Effector memory CD4-positive, alpha-beta T cell (primary cell): Measurements from ENCODE around the gene KCNQ1OT1.

Experiments
- DNase-seq, 3 donors: peaks; one replicate each; pipeline ENCODE4 v3.0.0-alpha.2; 2020
- H3K27ac ChIP-seq: 2 replicates; pipeline ENCODE4 v1.7.0; 2013; ENCODE audit warnings: mild to moderate bottlenecking, low read length, moderate library complexity; ENCODE audit not compliant: insufficient read depth, poor library complexity, severe bottlenecking
- H3K27me3 ChIP-seq: replicated peaks from 2 replicates; pipeline ENCODE4 v1.7.0; 2013; ENCODE audit warnings: mild to moderate bottlenecking, low read length; ENCODE audit not compliant: insufficient read depth, control insufficient read depth, poor library complexity, severe bottlenecking
- H3K36me3 ChIP-seq: 2 replicates; pipeline ENCODE4 v1.7.0; 2013; ENCODE audit warnings: mild to moderate bottlenecking, low read length, moderate library complexity; ENCODE audit not compliant: control insufficient read depth, insufficient read depth
- H3K4me1 ChIP-seq: 2 replicates; pipeline ENCODE4 v1.7.0; 2013; ENCODE audit warnings: low read length, mild to moderate bottlenecking; ENCODE audit not compliant: control insufficient read depth, insufficient read depth, poor library complexity, severe bottlenecking
- H3K4me3 ChIP-seq: 2 replicates; pipeline ENCODE4 v1.7.0; 2013; ENCODE audit warnings: low read length, low read depth, mild to moderate bottlenecking; ENCODE audit not compliant: insufficient read depth, poor library complexity, severe bottlenecking
- H3K9me3 ChIP-seq: 2 replicates; pipeline ENCODE4 v1.7.0; 2013; ENCODE audit warnings: mild to moderate bottlenecking, low read length, moderate library complexity; ENCODE audit not compliant: control insufficient read depth

The KCNQ1OT1 gene

DNA sequence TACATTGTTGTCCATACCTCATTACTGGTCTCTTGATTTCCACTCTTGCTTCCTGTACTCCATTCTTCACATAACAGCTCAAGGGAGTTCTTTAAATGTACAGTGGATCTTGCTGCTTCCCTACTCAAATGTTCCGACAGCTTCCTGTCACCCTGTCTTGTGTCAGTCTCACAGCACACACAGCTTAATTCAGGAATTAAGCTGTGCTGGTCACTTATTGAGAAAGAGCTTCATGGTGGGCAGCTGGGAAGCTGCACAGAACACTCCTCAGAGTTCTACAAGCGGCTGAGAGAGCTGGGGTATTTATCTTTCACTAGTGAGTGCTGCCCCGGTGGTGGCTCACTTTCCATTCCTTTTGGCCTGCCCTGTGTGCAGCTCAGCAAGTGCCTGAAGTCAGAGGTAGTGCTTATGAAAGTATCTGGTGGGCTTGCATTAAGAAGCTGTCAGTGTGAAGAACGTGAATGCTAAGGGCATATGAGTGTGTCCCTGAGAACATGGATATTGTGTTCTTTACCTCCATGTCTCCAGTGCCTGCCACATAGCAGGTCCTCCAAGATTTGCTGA lies 48.7 kb downstream of the KCNQ1OT1 start:
- H3K36me3 ChIP-seq = no peaks in the 10 kb centered on the region
- DNase-seq = no peak
- H3K9me3 ChIP-seq = no peaks in the 10 kb centered on the region
- H3K27ac ChIP-seq = no peak overlapping the region
- H3K4me3 ChIP-seq = no peak overlapping the region
- no peaks in the 10 kb centered on the region for H3K27me3 ChIP-seq
- no peaks in the 10 kb centered on the region for H3K4me1 ChIP-seq

DNA sequence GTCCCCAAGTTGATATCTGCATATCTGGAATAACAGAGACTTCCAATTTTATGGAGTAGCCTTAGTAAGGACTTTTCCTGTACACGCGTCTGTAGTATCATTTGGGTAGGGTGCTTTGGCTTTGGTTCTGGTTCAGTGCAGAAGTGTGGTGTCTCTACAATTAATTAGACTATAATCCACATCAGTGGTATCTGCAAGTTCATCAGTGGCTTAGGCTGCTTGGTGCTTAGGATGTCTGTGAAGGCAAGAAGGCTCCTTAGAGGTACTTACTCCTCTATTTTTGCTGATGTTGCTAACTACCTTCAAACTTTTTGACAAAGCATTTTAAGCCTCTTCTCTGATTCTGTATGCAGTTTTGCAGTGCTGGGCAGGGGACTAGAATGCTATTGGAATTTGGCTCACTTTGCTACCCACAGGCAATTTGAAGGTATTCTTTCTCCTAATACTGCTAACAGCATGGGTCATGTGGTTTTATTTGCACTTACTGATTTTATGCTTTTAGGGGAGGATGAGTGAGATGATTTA lies 49.4 kb downstream of the KCNQ1OT1 start:
- no peaks in the 10 kb centered on the region for H3K9me3 ChIP-seq
- H3K27me3 ChIP-seq = no peaks in the 10 kb centered on the region
- no peak overlapping the region for H3K27ac ChIP-seq
- no peak overlapping the region for H3K4me3 ChIP-seq
- no peak for DNase-seq
- no peaks in the 10 kb centered on the region for H3K4me1 ChIP-seq
- H3K36me3 ChIP-seq = no peaks in the 10 kb centered on the region

DNA sequence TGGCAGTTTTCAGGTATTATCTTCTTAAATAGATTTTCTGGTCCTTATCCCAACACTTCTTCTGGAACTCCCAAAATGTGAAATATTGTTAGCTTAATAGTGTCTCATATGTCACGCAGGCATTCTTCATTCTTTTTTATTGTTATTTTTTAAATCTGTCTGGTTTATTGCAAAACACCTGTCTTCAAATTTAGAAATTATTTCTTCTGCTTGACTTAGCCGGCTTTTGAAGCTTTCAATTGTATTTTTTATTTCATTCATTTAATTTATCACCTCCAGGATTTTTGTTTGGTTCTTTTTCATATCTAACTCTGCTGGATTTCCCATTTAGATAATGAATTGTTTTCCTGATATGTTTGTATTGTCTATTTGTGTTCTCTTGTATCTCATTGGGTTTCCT lies 49.9 kb downstream of the KCNQ1OT1 start:
- Histone ChIP-seq H3K36me3 (no peaks in the 10 kb centered on the region), H3K9me3 (peaks cover under 1% of the 10 kb centered on the region), H3K27me3 (no peaks in the 10 kb centered on the region), H3K4me3 (no peak overlapping the region), H3K27ac (no peak overlapping the region), H3K4me1 (no peaks in the 10 kb centered on the region)
- DNase-seq = no peak

DNA sequence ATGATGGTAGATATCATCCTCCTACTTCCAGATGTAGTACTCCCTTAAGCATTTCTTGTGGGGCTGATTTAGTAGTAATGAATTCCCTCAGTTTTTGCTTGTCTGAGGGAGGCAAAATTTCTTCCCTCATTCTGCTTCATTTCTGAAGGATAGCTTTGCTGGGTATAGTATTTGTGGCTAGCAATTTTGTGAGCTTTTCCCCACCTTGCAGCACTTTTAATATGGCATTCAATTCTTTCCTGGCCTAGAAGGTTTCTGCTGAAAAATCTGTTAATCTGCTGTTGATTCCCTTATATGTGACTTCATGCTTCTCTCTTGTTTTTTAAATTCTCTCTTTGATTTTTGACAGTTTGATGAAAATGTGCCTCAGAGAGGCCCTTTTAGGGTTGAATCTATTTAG lies 50.4 kb downstream of the KCNQ1OT1 start:
- Histone ChIP-seq H3K27ac (no peak overlapping the region), H3K9me3 (peaks cover 4% of the 10 kb centered on the region), H3K4me1 (no peaks in the 10 kb centered on the region), H3K36me3 (no peaks in the 10 kb centered on the region), H3K4me3 (no peak overlapping the region), H3K27me3 (no peaks in the 10 kb centered on the region)
- DNase-seq = no peak

GRCh38 chr11:2647953-2648352 lies 51.8 kb downstream of the KCNQ1OT1 start:
- peaks cover 4% of the 10 kb centered on the region for H3K9me3 ChIP-seq
- H3K4me1 ChIP-seq = no peaks in the 10 kb centered on the region
- H3K27ac ChIP-seq = no peak overlapping the region
- no peaks in the 10 kb centered on the region for H3K36me3 ChIP-seq
- no peak for DNase-seq
- no peaks in the 10 kb centered on the region for H3K27me3 ChIP-seq
- H3K4me3 ChIP-seq = no peak overlapping the region

GRCh38 chr11:2647167-2647566 lies 52.6 kb downstream of the KCNQ1OT1 start:
- no peak for DNase-seq
- H3K36me3 ChIP-seq = no peaks in the 10 kb centered on the region
- H3K4me1 ChIP-seq = no peaks in the 10 kb centered on the region
- no peak overlapping the region for H3K27ac ChIP-seq
- H3K27me3 ChIP-seq = no peaks in the 10 kb centered on the region
- no peak overlapping the region for H3K4me3 ChIP-seq
- H3K9me3 ChIP-seq = peaks cover 4% of the 10 kb centered on the region

DNA sequence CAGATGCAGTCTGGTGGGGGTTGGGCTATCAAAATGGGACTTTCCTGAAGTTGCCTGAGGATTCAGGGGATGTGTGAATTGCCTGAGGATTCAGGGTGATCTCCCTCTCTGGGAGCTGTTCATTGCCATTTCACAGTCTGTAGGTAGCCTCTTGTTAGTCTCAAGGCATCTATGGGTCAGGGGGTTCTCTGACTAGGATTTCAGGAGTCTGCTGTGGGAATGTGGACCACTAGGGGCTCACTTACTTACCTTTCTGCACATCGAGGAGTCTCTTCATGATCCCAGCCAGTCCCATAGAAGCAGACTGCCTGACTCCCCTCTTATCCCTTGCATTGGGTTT lies 54.0 kb downstream of the KCNQ1OT1 start:
- H3K9me3 ChIP-seq = peaks cover 4% of the 10 kb centered on the region
- DNase-seq = no peak
- no peaks in the 10 kb centered on the region for H3K27me3 ChIP-seq
- H3K4me1 ChIP-seq = no peaks in the 10 kb centered on the region
- no peak overlapping the region for H3K4me3 ChIP-seq
- no peaks in the 10 kb centered on the region for H3K36me3 ChIP-seq
- no peak overlapping the region for H3K27ac ChIP-seq

DNA sequence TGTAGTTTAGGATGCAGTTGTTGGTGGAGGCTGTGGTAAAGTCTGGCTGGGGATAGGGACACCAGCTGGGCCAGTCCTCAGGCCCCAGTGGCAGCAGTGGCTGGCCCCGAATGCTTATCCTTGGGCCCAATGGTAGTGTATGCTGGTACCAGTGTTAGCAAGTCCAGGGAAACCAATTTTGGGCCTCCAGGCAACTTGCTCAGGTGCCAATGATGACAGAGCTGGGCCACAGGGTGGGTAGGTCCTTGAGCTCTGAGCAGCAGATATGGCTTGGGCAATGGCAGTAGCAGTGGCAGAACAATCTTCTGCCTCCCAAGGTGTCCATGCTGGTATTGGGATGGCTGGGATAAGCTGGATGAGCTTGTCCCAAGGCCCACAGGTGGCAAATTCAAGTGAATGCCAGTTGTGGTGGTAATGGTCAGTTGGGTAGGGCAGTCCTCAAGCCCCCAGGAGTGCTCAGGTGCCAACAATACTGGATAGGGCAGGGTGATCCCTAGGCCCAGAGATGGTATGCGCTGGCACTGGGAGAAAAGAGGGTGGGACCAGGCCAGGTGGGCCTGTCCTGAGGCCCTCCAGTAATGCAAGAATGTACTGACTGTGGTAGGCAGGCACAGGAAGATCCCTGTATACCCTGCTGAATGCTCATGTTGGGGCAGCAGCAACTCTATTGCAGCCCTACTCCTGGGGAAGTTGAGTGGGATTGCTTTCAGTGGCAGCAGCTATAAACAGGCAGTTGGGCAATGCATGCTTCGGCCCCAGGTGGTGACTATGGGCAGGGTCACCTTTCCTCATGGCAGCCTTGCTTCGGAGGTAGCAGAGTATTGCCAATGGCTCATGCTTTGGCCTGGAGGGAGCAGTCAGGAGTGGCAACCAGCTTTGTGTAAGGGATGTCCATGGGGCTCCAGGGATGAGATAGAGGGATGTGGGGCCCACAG lies 54.7 kb downstream of the KCNQ1OT1 start:
- Histone ChIP-seq H3K27me3 (no peaks in the 10 kb centered on the region), H3K36me3 (no peaks in the 10 kb centered on the region), H3K27ac (no peak overlapping the region), H3K4me3 (no peak overlapping the region), H3K4me1 (no peaks in the 10 kb centered on the region), H3K9me3 (peaks cover 4% of the 10 kb centered on the region)
- DNase-seq = no peak

GRCh38 chr11:2643746-2644145 lies 56.0 kb downstream of the KCNQ1OT1 start:
- H3K27me3 ChIP-seq = no peaks in the 10 kb centered on the region
- peaks cover 4% of the 10 kb centered on the region for H3K9me3 ChIP-seq
- no peak overlapping the region for H3K27ac ChIP-seq

DNA sequence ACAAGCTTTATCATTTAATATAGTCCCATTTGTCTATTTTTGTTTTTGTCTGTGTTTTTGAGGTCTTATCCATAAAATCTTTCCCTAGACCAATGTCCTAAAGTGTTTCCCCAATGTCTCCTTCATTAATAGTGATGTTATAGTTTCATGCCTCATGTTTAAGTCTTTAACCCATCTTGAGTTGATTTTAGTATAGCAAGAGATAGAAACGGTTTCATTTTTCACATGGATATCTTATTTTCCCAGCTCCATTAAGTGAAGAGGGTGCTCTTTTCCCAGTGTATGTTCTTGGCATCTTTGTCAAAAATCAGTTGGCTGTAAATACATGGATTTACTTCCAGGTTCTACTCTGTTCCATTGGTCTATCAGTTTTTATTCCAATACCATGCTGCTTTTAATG lies 58.2 kb downstream of the KCNQ1OT1 start:
- Histone ChIP-seq H3K27ac (no peak overlapping the region), H3K4me3 (no peak overlapping the region), H3K9me3 (peaks cover 4% of the 10 kb centered on the region), H3K4me1 (no peaks in the 10 kb centered on the region), H3K36me3 (no peaks in the 10 kb centered on the region), H3K27me3 (no peaks in the 10 kb centered on the region)
- DNase-seq = no peak

More at GRCh38 chr11:2643746-2644145, 56.0 kb downstream of the KCNQ1OT1 start:
- Histone ChIP-seq H3K36me3 (no peaks in the 10 kb centered on the region), H3K4me3 (no peak overlapping the region), H3K4me1 (no peaks in the 10 kb centered on the region)
- no peak for DNase-seq
